ENCODE data around the gene HOXA9.
A peak's percentile ranks its signal among the peaks of the same experiment; 100 is the strongest.

Gene HOXA9

DNA sequence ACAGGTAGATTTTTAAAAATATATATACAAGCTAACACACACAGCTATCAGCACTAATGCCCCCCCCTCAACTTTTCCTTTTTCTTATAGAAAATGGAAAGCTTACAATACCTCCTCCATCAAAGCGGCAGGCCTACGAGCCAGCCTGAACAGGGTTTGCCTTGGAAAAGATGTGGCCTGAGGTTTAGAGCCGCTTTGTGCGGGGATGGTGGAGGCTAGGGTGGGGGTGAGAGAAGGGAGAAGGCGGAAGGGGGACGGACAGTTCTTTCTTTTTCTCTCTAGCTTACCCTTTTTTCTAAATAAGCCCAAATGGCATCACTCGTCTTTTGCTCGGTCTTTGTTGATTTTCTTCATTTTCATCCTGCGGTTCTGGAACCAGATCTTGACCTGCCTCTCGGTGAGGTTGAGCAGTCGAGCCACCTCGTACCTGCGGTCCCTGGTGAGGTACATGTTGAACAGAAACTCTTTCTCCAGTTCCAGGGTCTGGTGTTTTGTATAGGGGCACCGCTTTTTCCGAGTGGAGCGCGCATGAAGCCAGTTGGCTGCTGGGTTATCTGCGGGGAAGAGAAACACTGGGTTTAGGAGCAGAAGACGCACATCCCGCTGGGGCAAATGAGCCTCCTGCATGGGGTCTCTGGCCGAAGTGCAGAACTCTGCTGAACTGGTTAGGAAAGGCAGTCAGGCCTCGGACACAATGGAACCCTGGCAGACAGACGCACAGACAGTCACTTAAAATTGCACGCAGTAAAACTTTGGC, 1.9 kb downstream of the HOXA9 start:
- DNase-seq: peak; percentile 48

DNA sequence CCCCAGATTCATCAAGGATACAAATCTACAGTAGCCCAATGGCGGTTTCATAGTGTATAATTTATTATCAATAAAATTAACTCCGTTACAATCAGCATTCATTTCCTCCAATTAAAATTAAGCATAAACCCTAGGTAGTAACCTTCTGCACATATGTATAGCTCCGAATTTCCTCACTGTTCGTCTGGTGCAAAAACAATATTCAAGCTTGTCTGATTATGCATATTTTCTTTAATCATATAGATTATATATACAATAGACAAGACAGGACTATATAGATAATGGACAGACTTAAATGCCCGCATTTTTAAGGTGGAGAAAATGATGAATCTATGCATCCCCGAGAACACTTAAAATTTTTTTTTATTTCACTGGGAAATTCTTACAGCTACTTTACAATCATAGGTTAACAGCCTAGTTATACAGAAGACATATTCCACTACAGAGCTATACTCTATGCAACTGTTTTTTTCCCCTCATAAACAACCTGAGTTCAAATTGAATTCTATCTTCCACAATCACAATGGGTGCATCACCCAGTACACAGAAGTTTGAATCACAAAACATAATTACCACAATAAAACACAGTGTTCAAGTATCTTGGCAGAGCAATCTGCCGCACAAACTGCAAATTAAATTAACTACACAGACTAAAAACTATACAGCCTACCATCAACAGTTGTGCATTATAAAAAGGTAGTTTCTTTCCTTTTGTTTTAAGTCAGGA, 2.6 kb downstream of the HOXA9 start:
- DNase-seq: peak; percentile 59

DNA sequence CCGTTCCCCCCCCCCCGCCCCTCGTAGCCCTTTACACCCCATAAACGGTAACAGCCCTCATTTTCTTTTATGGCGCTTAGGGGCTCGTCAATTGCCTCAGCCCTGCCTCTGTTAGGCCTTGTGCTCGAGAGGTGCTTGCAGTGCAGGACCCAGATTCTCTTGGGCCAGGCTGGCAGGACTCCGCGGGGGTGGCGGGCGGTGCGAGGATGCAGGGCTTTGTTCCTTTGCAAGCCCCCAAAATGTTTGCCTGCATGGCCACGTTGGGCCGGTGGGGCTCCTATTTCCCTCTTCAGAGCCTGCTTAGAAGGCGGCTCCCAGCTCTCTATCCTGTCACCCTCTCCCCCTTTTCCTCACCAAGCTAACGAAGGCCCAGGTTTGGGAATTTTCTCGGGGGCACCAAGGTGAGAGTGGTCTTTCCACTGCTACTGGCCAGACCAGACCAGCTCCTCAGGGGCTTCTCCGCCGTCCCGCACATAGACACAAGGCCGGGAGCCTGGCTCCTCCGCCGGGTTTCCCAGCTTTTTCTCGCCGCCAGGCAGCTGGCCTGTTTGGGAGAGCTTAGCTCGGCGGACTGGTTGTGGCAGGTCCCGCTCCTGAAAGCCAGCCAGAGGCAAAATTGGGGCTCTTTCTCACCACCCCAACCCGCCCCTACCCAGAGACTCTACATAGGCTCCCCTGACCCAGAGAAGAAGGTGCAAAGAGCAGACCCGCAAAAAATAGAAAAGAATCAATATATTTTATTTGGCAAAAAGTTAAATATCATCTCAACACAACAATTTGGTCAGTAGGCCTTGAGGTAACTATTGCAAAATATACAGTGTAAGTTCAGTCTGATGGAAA, 3.4 kb downstream of the HOXA9 start:
- peak; percentile 59 for DNase-seq

DNA sequence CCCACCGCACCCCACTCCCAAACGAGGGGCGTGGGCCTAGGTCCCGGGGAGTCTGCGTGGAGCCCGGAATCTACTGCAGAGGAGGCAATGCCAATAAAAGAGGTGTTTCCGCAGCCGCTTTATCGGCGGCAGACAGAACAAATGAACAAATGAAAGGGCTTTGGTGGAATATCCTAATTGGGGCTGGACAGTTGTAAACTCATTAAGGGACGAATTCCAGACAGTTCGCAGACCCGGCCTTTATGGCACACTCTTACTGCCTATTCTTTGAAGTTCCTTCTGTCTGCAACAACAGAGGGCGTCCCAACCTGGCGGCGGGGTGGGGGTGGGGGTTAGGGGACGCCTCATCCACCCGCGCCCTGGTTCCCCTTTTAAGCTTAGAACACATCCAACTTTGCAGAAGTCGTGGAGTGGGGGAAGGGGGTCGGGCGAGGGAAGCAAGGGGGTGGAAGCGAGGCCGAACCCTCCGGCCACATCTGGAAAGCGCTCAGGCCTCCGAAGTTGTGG, 4.1 kb downstream of the HOXA9 start:
- DNase-seq: peak; percentile 64

DNA sequence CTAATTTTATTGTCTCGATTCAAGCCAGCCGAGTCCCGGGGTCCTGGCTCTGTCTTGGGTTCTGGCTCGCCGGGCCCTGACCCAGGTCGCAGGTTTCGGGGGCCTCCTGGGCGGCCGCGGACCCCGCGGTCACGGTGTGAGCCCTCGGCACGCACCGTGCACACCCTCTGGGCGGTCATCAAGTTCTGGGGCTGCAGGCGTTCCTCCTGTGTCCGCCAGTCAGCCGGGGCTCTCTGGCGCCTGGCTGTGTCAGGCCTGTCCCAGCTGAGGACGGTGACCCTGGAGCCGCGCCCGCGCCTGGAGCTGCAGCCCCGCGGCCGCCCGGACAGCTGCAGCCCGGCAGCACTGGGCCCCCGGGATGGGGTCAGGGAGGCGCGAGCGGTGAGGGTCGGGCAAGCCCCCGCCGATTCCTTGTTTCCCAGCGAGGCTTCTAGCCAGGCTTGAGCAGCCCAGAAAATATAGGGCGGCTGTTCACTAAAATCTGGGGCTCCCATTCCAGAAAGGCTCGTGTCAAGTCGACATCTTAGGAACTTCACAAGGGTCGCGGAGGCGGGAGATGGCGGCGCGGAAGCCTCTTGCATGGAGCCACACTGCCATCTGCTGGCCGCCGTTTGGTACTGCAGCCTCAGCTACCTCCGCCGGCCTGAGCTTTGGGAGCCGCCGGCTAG, 4.7 kb downstream of the HOXA9 start:
- DNase-seq: peak; percentile 90

DNA sequence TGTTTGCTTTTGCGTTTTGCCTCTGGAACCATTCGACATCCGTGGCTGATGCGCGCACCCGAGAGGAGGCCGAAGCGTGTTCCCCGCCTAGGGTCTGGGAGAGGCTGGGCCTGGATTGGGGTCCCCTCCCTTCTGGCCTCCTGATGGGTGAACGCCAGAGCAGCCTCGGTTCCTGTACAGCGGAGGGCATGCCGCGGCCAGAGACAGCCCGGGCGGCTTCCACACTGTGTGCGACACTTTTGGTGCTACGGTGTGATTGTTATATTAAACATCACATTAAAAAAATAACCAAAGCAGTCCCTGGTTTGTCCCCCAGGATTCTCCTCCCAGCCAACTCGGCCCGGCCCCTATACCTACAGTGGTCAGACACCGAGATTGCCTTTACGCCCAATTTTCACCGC, 5.2 kb downstream of the HOXA9 start:
- no peak for DNase-seq

DNA sequence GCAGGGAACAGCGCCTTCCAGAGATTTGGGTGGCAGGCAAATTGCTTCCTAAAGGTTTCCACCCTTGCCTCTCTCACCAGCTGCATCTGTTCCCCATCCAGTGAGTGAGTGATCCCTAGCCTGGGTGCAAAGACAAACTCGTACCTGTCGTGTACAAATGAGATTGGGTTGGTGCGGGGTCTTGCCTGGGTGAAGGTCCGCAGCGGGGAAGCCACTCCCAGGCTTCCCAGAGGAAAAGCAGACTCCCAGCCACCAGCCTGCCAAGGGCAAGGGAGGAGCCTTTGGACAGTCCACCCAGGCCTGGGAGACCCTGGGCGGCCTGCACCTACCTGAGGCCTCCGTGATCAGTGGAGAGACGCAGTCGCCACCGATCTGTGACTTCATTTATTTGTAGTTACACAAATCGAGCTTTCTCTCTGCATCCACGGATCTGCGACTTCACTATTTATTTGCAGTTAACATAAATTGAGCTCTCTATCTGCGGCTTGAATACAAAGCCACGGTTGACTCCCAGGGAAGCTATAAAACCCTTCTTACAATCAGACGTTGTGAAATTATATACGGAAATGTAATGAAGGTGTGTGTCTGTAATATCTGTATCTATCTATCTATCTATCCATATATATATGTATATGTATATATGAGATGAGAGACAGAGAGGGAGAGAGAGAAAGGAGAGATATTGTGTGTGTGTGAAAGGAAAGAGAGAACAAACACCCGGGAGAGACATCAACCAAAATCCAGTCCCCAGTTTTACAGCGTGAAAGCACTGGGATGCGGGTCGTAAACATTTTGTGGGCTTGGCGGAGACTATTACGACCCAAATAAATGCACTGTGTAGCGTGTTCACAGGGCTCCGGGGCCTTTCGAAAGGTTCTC, 5.8 kb downstream of the HOXA9 start:
- DNase-seq: peak; percentile 51

DNA sequence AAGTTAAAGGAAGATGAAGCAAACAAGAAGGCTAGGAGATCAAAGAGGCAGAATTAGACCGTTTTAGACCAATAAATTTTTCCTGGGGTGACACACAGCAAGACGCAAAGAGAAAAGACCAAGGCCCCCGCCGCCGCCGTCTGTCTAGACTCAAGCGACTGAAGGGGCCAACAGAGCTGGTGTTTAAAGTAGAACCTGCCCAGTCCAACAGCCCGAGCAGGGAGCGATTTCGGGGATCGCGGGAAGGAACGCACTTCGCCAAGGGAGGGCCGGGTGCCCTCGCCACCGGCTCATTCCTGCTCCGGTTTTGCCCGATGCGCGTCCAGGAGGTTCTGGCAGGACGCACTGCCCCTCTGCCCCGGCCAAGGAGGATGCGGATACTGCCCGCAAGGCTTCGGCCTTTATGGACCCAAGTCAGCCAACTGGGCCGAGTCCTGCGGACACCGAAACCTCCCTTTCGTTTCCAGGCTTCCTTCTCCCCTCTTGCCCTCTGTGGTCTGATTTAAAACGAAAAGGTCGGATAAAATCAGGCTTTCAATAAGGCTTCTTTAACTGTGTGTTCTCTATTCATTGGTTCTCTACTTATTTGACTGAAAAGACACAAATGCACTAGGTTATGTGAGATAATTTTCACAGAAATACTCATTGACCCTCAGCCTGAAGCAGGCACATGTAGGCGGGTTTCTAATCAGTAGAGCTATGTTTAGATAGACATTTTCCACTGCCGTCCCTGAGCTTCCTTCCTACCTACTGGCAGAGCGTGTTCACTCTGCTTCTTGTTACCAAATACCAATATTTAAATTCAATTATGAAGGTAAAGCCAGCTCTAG, 6.7 kb downstream of the HOXA9 start:
- DNase-seq: peak; percentile 24

DNA sequence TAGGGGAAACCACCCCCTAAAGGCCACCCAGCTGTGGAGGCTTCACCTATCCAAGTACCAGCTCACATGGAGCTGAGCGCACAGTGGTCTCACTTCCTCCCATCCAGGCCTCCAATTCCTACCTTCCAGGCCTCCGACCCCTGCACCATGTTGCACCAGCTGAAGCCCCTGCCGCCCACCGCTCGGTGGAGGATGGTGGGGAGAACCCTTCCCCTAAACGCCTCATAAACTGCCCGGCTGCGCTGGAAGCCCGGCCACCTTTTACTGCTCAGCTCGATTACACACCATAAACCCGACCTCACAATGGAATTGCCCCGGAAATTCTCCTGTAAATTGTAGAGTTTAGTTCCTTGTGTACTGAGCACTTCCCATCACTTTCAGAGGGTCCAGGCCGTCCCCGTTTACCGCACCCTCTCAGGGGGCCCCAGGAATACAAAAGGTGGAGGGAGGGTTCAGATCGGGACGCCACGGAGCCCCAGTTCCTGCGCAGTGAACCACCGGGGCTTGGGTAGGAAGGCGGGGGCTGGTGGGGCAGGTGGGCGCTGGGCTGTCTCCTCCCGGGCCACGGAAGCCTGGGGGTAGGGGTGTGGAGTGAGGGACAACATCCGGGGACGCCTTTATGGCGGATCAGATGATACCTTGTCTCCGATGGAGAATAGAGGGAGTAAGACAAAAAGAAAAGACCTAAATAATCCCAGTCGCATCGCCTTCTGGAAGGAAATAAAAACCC, 7.5 kb downstream of the HOXA9 start:
- DNase-seq: no peak

DNA sequence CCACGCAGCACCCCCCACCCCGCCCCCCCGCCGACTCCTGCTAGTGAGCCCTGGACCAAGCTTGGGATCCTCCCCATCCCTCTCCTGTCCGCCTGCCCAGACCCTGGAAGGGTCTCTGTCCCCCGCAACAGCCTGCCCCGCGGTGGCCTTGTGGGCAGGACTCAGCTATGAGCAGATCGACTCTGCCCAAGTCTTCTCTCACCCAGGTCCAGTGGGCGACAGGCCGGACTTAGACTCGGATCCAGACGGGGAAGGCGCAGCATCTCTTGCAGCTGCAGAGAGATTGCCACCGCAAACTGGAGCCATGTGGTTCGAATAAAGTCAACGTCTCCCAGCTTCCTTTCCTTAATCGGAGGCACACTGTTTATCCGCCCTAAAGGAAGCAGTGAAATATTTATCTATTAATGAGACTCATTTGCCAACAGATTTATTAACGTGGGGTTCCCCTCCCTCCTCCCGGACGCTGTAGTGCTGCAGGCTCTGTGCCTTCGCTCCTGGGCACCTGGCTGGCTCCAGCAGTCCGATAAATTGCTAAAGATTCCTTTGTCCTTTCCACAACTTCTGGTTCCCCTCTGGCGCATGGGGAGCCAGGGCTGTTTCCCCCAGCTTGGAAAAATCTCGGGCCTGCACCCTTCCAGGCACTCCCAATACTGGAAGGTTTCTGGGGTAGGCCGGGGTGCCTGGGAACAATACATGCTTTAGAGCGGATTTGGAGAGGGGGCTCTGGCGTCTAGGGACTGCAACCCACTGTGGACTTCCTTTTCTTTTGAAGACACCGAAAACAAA, 8.2 kb downstream of the HOXA9 start:
- no peak for DNase-seq

DNA sequence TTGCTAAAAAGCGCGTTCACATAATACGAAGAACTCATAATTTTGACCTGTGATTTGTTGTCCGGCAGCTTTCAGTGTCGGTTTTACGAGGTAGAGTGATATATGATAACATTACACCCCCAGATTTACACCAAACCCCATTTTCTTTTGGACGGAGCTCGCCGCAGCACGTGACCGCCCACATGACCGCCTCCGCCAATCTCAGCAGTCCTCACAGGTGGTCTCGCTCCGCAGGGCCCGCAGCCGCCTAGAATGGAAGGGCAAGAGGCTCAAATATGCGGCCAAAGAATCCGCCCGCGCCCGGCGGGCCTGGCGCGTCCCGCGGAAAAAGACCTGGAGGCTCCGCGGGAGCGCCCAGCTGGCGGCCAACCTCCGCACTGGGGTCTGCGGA, 8.8 kb downstream of the HOXA9 start, which contains the start of gene HOXA7:
Gene HOXA7, minus strand, starts transcription at position 168 of the 391 bp plus-strand sequence. Its CDS starts 130 bp downstream, at position 38.
- DNase-seq: peak; percentile 74

DNA sequence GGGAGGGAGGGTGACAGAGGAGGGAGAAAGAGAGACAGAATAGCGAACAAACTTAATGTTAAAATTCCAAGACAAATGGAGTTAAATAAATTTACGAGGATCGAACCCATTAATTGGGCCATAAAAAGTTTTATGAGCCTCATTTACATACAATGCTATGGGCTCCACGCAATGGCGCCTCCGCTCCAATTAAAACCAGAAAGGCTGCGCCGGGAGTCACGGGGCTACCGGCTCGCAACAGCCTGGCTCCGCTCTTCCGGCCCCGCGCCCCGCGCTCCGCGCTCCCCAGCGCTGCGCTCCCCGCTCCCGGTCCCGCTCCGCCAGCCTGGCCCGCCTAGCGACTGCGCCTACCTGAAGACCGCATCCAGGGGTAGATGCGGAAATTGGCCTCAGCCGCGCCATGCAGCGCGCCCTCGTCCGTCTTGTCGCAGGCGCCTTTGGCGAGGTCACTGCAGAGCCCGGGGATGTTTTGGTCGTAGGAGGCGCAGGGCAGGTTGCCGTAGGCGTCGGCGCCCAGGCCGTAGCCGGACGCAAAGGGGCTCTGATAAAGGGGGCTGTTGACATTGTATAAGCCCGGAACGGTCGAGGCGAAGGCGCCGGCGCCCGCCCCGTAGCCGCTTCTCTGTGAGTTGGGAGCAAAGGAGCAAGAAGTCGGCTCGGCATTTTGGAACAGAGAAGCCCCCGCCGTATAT, 9.4 kb downstream of the HOXA9 start:
- DNase-seq: peak; percentile 61

DNA sequence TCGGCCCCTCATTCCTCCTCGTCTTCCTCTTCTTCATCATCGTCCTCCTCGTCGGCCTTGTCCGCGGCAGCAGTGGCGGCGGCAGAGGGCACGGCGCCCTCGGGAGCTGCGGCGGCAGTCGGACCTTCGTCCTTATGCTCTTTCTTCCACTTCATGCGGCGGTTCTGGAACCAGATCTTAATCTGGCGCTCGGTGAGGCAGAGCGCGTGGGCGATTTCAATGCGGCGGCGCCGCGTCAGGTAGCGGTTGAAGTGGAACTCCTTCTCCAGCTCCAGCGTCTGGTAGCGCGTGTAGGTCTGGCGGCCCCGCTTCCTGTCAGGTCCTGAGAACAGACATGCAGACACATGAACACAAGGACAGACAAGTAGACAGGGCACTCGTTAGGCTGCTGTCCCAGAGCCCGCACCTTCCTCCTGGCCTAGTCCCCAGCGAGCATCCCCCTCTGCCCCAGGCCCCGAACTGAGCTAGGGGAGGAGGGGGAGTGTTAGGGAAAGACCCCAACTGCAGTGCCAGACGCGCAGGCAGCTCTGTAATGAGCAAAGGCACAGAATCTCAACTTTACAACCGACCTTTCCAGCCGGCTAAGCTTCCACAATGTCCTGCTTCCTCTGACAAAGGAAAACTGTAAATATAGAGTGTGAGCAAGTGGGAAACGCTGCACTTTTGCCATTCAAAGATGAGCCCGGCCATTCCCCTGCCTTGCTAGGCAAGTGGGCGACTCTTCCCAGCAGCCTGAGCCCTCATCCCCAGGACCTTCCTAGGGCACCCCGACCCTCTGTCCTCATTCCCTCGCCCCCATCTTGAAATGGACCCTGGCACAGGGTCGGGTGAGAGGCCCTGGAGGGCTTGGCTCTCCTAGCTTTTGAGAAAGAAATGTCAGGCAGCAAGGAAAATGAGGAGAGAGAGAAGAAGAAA, 10.2 kb downstream of the HOXA9 start:
- no peak for DNase-seq

DNA sequence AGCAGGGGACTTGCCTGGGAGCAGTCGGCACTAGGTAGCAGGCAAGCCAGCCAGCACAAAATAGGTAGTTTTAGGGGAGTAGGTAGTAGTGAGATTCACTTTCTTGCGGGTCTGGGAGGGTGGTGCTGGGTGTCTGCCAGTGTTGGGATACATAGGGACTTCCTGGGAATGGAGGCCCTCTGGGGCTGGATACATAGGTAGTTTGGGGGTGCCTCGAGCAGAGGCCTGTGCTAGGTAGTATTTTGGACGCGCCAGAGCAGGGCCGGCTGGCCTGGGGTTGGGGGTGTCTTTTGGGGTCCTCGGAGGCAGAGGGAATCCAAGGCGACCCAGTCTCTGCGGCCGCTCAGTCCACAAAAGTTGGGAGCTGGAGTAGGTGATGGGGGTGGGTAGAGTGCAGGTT, 11.0 kb downstream of the HOXA9 start:
- DNase-seq: no peak

DNA sequence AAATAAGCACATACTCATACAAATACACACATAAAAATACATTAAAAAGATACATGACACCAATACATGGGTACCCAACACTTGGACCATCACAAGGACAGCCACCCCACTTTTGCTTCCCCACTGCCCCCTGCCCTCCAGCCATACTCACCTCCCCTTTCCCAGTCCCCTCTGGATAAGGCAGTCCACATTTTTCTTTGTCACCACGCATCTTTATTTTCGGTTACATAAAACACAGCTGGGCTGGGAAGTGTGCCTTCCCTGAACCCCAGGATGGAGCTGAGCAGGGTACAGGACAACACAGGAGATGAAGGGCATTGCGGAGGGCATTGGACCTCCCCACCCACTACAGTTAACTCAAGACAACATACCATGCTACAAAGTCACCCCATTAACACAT, 11.8 kb downstream of the HOXA9 start:
- no peak for DNase-seq

DNA sequence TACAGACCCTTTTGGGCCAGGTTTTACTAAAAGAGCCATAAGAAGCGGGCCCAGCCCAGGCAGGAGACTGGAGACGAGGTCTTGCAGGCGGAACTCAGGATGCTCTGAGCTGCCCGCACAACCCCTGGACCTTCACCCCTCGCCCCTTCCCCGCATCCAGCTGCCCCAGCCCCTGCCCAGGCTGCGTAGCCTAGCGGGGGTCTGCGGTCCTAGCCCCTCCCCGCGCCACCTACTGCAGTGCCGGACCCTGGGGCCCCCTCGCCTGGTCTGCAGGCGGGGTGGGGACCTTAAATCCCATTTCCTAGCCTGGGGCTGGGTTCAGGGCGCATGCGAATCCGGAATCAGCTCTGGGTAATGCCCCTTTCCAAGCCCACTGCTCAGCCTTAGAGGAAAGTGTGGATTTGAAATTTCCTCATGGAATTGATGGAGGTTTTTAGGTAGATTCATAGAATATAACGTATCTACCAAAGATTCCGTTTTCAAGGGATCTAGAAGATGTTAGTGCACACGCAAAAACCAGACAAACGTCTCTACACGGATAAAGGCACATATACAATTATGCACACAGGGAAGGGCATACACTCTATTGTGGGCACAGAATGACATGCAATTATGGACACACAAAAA, 12.4 kb downstream of the HOXA9 start:
- no peak for DNase-seq

Measured in NCI-H510A treated with DMSO at 0.1 percent for 48 hours (cell line).